Breast epithelium (tissue), 4 donors: ENCODE measurements around the gene C1QTNF8. TPM values are rescaled to one million over a fixed set of nuclear protein-coding genes. Genes with fewer than 3 reads are reported as not detected.

Experiments
- DNase-seq, 2 donors: peaks; one replicate each; pipeline ENCODE4 v3.0.0-alpha.2; 2019; ENCODE audit warnings: low spot score in 2 of 2
- H3K27ac ChIP-seq, 2 donors: fragments of 200-600 bp; sonication (generic) in 1 of 2; one replicate each; pipeline ENCODE4 v1.5.1; 2016 to 2019; ENCODE audit warnings: mild to moderate bottlenecking in 1 of 2
- H3K27me3 ChIP-seq, 2 donors: fragments of 200-600 bp; sonication (generic) in 1 of 2; one replicate each; pipeline versions ENCODE4 v1.5.1 to v1.6.0; 2017 to 2019; ENCODE audit warnings: control low read depth in 1 of 2, mild to moderate bottlenecking in 1 of 2
- H3K36me3 ChIP-seq: fragments of 200-600 bp; one replicate; pipeline ENCODE4 v1.5.1; 2019
- H3K4me1 ChIP-seq, 2 donors: fragments of 200-600 bp; sonication (generic); one replicate each; pipeline ENCODE4 v1.5.1; 2016 to 2019; ENCODE audit warnings: control low read depth in 1 of 2
- H3K4me3 ChIP-seq, 3 donors: fragments of 200-600 bp; sonication (generic); 1 replicate in 2 of 3; 2 replicates in 1 of 3; pipeline ENCODE4 v1.5.1; 2016 to 2019; ENCODE audit warnings: mild to moderate bottlenecking in 3 of 3, moderate library complexity in 2 of 3
- H3K9me3 ChIP-seq, 2 donors: fragments of 200-600 bp; sonication (generic) in 1 of 2; one replicate each; pipeline ENCODE4 v1.5.1; 2016 to 2019; ENCODE audit warnings: control low read depth in 1 of 2
- CTCF ChIP-seq, 3 donors: fragments of 450-650 bp; IDR thresholded peaks; one replicate each; pipeline ENCODE4 v1.5.1; 2016 to 2017; ENCODE audit warnings: antibody characterized with exemption in 3 of 3, mild to moderate bottlenecking in 3 of 3, moderate library complexity in 3 of 3
- POLR2A ChIP-seq: fragments of 450-650 bp; IDR thresholded peaks from one replicate; pipeline ENCODE4 v1.6.1; 2016; ENCODE audit warnings: antibody characterized with exemption, mild to moderate bottlenecking, moderate library complexity
- POLR2AphosphoS5 ChIP-seq, 3 donors: sonication (generic); formaldehyde crosslinking; IDR thresholded peaks; one replicate each; pipeline ENCODE4 v1.6.1; 2017; ENCODE audit warnings: antibody characterized with exemption in 3 of 3
- intact Hi-C: fragments of 100-400 bp; cut with DNase I; formaldehyde crosslinking; loops from one replicate; pipeline ENCODE4 v1.15.1; 2023; ENCODE audit warnings: low total_unique reads
- total RNA-seq, 3 donors: library from RNA; depleted of rRNA; stranded (reverse); fragments of >200 nt; gene quantifications; one replicate each; pipeline ENCODE4 v1.1.0, GENCODE V29; 2016

Gene C1QTNF8
- total RNA-seq, 3 donors from 2014 or later: not detected

- intact Hi-C loops: no loop called here
- H3K27ac ChIP-seq: no peak overlapping the region
- H3K27me3 ChIP-seq: peaks cover 6 to 91% of the 10 kb centered on the region in 2 donors
- no peaks in the 10 kb centered on the region for H3K9me3 ChIP-seq
- no peak for DNase-seq
- TF ChIP-seq POLR2AphosphoS5 (IDR thresholded peaks at IDR 0.05) (no peak), POLR2A (no peak), CTCF (IDR thresholded peaks at IDR 0.05) (no peak)
- H3K4me3 ChIP-seq: no peak overlapping the region
- no peaks in the 10 kb centered on the region for H3K4me1 ChIP-seq
- H3K36me3 ChIP-seq: no peaks in the 10 kb centered on the region
These were observed 18.0 kb upstream of the C1QTNF8 start for GRCh38 chr16:1113889-1114526.

DNA sequence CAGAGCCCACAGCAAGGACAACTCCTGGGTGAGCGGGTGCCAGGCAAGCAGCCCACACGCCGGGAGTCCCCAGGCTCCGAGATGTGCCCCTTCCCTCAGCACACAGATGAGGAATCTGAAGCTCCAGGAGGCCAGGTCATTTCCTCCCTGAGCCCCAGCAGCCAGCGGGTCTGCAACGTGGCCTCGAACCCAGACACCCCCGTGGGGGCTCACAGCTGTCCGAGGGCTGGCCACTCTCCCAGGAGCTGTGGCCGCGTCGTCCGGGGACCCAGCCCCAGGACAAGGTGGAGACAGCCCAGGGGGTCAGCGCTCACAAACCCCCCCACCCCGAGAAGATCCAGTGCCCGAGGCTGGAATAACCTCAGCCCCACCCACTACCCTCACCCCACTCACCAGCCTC lies 17.4 kb upstream of the C1QTNF8 start:
- H3K4me3 ChIP-seq: no peak overlapping the region
- DNase-seq: no peak
- no peaks in the 10 kb centered on the region for H3K9me3 ChIP-seq
- H3K4me1 ChIP-seq: no peaks in the 10 kb centered on the region
- no peaks in the 10 kb centered on the region for H3K36me3 ChIP-seq
- no peak for TF ChIP-seq POLR2A
- no peak for TF ChIP-seq CTCF (IDR thresholded peaks at IDR 0.05)
- no peak for TF ChIP-seq POLR2AphosphoS5 (IDR thresholded peaks at IDR 0.05)
- no peak overlapping the region for H3K27ac ChIP-seq
- H3K27me3 ChIP-seq: peaks cover 6 to 91% of the 10 kb centered on the region in 2 donors
- intact Hi-C loops: no loop called here

DNA sequence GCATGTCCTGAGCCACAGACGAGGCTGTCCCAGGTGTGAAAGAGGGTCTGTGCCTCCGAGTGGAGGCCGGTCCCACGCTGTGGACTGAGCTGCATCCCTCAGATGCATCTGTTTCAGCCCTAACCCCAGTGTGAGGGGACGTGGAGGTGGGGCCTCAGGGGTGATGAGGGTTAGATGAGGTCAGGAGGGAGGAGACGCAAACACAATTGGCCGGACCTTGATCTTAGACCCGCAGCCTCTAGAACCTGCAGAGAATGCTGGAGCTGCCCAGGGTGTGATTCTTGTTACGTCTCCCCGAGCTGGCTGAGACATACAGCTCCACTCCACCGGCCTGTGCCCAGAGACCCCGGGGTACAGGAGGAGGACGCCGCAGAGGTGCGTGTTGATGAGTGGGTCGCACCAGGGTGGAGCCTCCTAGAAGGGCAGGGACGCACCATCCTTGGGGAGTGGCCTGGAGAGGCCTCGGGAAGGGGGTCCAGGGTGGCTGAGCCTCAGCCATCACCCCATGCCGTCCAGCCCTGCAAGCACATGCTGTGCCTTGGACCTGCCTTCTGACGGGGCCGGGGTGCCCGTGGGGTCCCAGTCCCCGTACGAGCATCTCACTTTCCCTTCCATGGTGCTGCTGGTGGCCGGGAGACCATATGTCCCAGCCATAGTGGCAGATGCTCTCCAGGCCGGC lies 16.6 kb upstream of the C1QTNF8 start:
- intact Hi-C loops: no loop called here
- H3K27me3 ChIP-seq: peaks cover 6 to 91% of the 10 kb centered on the region in 2 donors

DNA sequence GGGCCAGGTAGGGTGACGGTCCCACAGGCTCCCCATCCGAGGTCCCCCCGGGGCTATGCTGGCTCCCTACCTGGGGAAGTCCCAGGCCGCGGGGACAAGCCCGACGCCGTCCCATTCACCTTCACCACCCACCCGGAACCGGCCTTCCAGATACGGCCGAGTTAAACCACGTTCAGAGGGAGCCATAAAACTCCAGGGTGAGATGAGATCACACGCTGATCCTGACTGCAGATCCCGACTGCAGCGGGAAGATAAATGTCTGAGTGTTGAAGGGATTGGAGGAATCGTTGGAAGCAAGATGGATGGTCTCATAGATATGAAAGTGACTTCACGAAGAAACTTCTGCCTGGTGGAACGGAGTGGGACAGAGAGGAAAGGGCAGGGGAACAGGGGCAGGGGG lies 13.6 kb upstream of the C1QTNF8 start:
- Histone ChIP-seq H3K9me3 (no peaks in the 10 kb centered on the region), H3K4me1 (no peaks in the 10 kb centered on the region), H3K27ac (no peak overlapping the region), H3K27me3 (peaks cover 9 to 91% of the 10 kb centered on the region in 2 donors), H3K36me3 (no peaks in the 10 kb centered on the region), H3K4me3 (no peak overlapping the region)
- intact Hi-C loops: no loop called here
- TF ChIP-seq POLR2AphosphoS5 (IDR thresholded peaks at IDR 0.05) (no peak), POLR2A (no peak), CTCF (IDR thresholded peaks at IDR 0.05) (no peak)
- DNase-seq: no peak

More for the DNA sequence above, 16.6 kb upstream of the C1QTNF8 start:
- Histone ChIP-seq H3K36me3 (no peaks in the 10 kb centered on the region), H3K4me3 (no peak overlapping the region), H3K9me3 (no peaks in the 10 kb centered on the region), H3K4me1 (no peaks in the 10 kb centered on the region), H3K27ac (no peak overlapping the region)
- TF ChIP-seq POLR2A (no peak), CTCF (IDR thresholded peaks at IDR 0.05) (no peak)
- DNase-seq: no peak
